ENCODE measurements around the gene MAN1C1.

MAN1C1 gene

DNA sequence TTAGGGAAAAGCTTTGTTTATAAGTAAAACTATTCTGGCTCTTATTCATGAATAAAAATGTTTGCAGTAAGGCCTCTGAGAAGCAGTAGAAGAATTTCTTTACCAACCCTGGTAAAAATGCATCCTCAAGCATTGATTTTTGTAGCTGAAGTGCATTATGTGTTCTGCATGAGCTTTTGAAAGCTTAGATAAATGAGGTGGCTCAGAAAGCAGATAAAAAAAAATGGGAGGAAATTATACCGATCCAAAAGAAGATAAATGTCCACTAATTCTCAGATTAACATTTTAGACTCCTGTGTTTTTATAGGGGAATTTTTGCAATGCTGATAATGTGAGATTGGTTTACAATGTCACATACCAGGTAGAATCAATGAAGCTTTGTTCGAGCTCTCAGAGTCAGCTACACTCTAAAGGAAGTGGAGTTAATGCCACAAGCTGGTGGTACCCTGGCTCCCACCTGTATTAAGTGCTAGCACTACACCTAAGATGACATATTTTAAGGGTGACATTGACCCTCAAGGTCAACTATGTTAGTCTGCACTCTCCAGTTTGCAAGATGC lies 97.9 kb downstream of the MAN1C1 start:
- in situ Hi-C loops (cut with HindIII; ENCODE audit: low pct_ligation_motif_present, low pct_unique_long_range_greater_than_20kb, low sequenced_read_pairs), result no loop called here
- no peak for DNase-seq

DNA sequence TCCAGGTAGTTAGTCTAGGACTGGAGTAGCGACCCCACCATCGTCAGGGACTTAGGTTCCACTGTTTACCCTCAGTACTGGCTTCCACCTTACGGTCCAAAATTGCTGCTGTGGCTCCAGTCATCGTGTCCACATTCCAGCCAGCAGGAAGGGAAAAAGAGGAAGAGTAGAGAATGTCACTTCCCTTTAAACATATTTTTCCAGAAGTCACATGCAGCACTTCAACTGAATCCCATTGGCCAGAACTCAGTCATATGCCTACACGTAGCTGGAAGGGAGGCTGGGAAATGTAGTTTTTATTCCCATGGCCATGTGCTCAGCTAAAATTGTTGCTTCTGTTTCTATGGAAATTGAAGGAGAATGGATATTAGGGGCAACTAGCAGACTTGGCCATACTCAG lies 99.3 kb downstream of the MAN1C1 start:
- in situ Hi-C loops (cut with HindIII; ENCODE audit: low pct_ligation_motif_present, low pct_unique_long_range_greater_than_20kb, low sequenced_read_pairs), result no loop called here
- DNase-seq, result no peak

DNA sequence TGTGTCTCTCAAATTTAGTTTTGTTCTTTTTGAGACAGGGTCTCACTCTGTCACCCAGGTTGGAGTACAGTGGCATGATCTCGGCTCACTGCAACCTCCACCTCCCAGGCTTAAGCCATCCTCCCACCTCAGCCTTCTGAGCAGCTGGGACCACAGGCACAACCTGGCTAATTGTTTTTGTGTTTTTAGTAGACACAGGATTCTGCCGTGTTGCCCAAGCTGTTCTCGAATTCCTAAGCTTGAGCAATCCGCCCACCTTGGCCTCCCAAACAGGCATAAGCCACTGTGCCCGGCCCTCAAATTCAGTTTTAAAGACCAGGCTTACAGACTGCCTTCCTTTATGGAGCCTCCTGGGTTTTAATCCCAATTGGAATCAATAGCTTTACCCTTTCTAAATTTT lies 99.7 kb downstream of the MAN1C1 start:
- in situ Hi-C loops (cut with HindIII; ENCODE audit: low pct_ligation_motif_present, low pct_unique_long_range_greater_than_20kb, low sequenced_read_pairs), result no loop called here
- no peak for DNase-seq

DNA sequence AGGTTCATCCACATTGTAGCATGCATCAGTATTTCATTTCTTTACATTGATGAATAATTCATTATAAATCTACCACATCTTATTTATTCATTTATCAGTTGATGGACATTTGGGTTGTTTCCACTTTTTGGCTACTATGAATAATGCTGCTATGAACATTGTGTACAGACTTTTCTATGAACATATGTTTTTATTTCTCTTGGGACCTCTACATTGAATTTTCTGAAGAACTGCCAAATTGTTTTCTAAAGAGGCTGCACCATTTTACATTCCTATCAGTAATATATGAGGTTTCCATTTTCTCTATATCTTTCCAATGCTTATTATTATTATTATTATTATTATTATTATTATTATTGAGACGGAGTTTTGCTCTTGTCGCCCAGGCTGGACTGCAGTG lies 102.1 kb downstream of the MAN1C1 start:
- no peak for DNase-seq
- in situ Hi-C loops (cut with HindIII; ENCODE audit: low pct_ligation_motif_present, low pct_unique_long_range_greater_than_20kb, low sequenced_read_pairs), result no loop called here

DNA sequence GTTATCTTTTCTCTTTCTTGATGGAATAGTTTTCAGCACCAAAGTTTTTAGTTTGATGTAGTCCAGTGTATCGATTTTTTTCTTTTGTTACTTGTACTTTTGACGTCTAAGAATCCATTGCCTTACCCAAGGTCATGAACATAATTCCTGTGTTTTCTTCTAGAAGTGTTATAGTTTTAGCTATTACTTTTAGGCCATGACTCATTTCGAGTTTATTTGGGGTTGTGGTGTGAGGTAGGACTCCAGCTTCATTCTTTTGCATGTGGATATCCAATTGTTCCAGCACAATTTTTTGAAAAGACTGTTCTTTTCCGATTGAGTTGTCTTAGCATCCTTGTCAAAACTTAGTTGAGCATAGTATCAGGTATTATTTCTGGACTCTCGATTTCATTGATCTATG lies 104.0 kb downstream of the MAN1C1 start:
- in situ Hi-C loops (cut with HindIII; ENCODE audit: low pct_ligation_motif_present, low pct_unique_long_range_greater_than_20kb, low sequenced_read_pairs), result no loop called here
- DNase-seq, result no peak

DNA sequence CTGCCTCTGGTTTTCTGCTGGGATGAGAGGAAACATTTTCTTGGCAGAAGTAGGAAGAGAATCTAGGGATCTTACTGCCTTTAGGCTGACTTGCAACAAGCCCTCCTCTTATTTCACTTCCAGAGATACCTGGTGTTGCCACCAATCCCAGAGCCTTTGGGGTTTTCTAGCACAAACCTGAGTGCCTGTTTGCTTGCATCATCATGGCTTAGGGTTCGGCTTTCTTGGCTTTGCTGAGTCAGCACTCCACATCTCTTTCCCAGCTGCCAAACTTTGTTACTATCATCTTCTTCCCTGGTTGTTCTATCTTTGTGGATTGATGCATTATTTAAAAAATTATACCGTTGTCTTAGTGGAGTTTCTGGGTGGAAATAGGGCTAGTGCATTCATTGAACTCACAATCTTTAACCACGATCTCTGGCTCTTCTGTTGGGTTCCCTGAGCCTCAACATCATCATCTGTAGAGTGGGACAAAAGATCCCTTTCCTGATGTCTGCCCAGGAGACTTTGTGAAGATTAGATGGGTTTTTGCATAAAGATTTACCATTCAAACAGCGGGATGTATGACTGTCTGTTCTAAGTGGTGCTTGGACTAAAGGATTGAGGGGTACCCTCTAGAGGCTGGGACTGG lies 106.8 kb downstream of the MAN1C1 start:
- in situ Hi-C loops (cut with HindIII; ENCODE audit: low pct_ligation_motif_present, low pct_unique_long_range_greater_than_20kb, low sequenced_read_pairs), result no loop called here
- no peak for DNase-seq

DNA sequence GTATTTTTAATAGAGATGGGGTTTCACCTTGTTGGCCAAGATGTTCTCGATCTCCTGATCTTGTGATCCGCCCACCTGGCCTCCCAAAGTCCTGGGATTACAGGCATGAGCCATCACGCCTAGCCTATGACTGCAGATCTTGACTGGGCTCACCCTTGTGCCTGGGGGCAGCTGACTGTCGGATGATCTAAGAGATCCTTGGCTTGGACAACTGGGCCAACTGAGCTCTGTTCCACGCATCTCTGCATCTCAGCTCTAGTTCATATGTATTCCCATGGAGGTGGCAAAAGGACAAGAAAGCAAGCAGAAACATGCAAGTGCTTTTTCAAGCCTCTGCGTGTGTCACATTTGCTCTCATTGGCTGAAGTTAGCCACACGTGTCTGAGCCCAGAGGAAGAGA lies 107.6 kb downstream of the MAN1C1 start:
- DNase-seq, result no peak
- in situ Hi-C loops (cut with HindIII; ENCODE audit: low pct_ligation_motif_present, low pct_unique_long_range_greater_than_20kb, low sequenced_read_pairs), result no loop called here

DNA sequence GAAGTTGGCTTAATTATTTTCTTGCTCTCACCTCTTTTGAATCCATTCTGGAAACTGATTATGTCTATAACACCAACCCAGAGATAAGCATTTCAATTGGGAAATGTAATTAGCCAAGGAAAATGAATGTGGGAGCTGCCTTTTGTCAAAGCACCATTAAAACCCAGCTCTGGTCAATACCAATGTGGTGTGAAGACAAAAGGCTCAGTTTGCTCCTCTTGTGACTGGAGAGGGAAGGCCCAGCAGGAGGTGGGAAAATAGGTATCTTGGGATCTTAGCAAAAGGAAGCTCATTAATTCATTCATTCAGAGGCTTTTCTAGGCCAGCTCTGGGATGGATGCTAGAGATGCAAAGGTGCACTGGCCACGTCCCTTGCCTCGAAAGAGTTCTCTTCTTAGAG lies 108.4 kb downstream of the MAN1C1 start:
- DNase-seq, result no peak
- in situ Hi-C loops (cut with HindIII; ENCODE audit: low pct_ligation_motif_present, low pct_unique_long_range_greater_than_20kb, low sequenced_read_pairs), result no loop called here

DNA sequence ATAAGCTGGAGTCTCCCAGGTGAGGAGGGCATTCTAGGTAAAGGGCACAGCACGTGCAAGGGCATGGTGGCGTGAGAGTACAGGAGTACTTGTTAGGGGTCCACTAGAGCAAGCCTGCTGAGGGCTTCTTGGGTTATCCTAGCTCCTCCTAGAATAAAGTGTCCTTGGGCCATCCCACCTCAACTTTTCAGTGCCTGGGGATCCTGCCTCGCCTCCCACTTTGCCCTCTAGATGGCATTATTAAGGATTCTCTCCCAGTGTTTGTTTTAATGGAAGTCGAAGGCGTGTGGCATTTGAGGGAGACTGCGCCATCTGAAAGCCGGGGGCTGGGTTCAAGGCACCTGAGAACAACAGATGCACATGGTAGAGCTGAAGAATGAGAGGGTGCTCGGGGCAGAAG lies 108.9 kb downstream of the MAN1C1 start:
- in situ Hi-C loops (cut with HindIII; ENCODE audit: low pct_ligation_motif_present, low pct_unique_long_range_greater_than_20kb, low sequenced_read_pairs), result no loop called here

DNA sequence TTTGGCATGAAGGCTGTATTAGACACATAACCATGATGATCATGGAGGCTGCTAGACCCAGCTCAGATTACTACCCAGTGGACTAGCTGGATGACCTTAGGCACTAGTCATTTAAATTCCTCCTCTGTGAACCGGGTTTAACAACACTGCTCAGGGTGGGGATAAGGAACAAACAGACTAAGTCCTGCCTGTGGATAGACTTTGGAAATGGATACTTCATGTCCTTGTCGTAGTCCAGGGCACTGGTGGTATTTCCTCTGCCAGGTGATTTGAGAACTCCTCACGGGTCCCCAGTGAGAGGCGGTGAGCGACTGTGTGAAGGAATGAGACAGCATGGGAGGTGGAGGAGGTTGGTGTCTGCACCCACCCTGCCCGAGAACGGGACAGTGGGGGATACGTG lies 110.5 kb downstream of the MAN1C1 start:
- DNase-seq, result no peak
- in situ Hi-C loops (cut with HindIII; ENCODE audit: low pct_ligation_motif_present, low pct_unique_long_range_greater_than_20kb, low sequenced_read_pairs), result no loop called here

More for the DNA sequence above, 108.9 kb downstream of the MAN1C1 start:
- DNase-seq, result peak; percentile 9

DNA sequence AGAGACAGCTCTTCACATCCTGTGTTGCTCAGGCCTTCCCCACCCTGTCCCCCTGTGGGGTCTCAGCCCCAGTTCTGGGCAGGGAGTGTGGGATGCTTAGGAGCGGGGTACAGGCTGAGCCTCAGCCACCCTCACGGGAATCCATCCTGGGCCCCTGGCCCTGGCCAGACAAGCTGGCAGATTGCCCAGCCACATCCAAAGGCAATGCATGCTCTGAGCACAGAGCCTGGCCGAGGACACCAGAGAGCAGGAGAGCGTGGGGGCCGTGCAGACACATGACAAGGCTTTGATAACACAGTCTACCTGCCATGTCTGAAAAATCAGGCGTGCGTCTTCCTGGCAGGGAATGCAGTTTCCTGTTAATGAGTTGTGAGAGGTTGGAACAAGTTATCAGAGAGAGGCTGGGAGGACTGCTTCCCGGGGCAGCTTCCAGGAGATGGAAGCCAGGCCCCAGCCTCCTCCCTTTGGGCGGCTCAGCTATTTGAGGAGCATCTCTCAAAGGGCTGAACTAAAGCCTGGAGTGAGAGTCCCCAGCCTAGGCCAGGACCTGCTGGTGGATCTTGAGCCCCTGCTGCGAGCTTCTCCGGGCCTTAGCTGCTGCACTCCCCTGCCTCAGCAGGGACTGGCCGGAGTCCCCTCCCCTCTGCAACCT lies 111.2 kb downstream of the MAN1C1 start:
- DNase-seq, result peak; percentile 28
- in situ Hi-C loops (cut with HindIII; ENCODE audit: low pct_ligation_motif_present, low pct_unique_long_range_greater_than_20kb, low sequenced_read_pairs), result no loop called here

DNA sequence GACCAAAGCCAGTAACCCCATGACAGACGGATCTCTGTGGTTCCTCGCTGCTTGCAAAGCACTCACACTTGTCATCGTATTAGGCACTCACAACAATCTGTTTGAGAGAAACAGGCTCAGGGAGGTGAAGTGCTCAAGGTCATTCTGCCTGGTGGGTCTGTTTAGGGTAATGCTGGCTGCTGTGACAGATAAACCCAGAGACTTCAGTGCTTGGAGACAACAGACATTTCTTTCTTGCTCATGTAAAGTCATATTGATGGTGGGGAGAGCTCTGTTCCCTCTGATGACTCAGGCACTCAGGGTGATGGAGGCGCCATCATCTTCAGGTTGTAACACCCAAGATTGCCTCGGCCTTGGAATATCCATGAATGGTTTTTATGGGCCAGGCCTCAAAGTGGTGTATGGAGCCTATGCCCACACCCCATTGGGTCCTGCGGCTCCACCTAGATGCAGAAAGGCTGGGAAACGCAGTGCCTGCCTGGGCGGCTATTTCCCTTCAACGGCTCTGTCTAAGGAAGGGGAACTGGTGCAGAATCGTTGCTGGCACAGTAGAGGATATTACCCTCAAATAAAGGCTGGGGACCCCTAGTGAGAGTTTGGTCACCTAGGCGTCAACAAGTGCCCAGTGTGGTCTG lies 111.8 kb downstream of the MAN1C1 start:
- in situ Hi-C loops (cut with HindIII; ENCODE audit: low pct_ligation_motif_present, low pct_unique_long_range_greater_than_20kb, low sequenced_read_pairs), result no loop called here
- DNase-seq, result no peak

DNA sequence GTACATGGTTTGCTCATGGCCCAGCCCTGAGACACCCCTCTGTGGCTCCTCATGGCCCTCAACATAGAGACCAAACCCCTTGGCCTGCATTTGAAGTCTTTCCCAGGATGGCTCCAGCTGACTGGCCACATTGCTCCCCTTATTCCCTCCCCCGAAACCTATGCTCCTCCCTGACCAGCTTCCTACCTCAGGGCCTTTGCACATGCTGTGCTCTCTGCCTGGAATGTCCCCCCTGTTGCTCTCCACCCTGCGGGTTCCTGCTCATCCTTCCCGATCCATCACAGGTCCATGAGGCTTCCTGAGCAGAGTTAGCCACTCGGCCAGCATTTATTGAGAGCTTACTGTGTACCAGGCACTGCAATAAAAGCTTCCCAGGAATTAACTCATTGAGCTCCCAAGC lies 112.5 kb downstream of the MAN1C1 start:
- DNase-seq, result no peak
- in situ Hi-C loops (cut with HindIII; ENCODE audit: low pct_ligation_motif_present, low pct_unique_long_range_greater_than_20kb, low sequenced_read_pairs), result no loop called here

DNA sequence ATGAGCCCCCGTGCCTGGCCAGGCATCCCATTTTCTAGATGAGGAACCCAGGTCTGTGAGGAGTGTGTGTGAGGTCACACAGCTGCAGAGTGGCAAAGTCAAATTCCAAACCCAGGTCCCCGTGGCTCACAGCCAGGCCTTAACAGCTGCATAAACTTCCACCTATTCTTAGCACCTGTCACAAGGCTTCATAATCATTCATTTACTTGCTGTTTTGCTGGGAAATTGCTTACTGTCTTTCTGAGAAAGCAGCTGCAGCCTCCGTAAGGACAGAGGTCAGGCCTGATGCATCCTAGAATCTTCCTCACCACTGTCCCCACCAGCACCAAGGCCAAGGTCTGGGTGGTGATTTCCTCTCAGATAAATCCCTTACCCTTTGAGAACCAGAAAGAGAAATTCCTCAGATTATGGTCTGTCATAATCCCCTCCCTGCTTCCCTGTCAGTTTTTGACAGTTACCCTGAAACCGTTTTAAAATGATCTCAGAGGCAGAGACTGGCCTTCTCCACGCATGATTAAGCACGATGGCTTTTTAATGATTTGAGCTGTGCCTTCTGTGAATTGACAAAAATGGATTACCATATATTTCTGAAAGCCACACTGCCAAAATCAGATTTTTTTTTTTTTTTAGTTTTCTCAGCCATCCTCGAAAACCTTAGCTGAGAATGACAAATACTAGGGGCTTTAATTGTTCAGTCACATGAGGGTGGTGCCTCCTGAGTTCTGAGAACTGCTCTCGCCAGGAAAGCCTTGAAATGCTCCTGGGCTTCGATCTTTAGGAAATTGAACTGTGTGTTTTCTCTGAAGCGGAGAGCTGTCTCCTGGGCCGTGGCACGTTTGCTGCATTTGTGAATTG lies 113.4 kb downstream of the MAN1C1 start:
- in situ Hi-C loops (cut with HindIII; ENCODE audit: low pct_ligation_motif_present, low pct_unique_long_range_greater_than_20kb, low sequenced_read_pairs), result no loop called here
- no peak for DNase-seq

DNA sequence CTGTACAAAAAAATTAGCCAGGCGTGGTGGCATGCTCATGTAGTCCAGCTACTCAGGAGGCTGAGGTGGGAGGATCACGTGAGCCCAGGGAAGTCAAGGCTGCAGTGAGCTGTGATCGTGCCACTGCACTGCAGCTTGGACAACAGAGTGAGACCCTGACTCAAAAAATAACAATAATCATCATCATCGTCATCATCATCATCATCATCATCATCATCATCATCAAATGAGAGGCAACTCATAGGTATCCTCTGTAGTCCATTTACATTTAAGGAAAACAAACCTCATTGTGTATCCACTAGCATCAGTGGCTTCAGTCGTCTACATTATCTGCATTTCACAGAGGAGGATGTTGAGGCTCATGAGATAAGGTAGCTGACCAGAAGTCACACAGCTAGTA lies 114.6 kb downstream of the MAN1C1 start:
- in situ Hi-C loops (cut with HindIII; ENCODE audit: low pct_ligation_motif_present, low pct_unique_long_range_greater_than_20kb, low sequenced_read_pairs), result no loop called here

DNA sequence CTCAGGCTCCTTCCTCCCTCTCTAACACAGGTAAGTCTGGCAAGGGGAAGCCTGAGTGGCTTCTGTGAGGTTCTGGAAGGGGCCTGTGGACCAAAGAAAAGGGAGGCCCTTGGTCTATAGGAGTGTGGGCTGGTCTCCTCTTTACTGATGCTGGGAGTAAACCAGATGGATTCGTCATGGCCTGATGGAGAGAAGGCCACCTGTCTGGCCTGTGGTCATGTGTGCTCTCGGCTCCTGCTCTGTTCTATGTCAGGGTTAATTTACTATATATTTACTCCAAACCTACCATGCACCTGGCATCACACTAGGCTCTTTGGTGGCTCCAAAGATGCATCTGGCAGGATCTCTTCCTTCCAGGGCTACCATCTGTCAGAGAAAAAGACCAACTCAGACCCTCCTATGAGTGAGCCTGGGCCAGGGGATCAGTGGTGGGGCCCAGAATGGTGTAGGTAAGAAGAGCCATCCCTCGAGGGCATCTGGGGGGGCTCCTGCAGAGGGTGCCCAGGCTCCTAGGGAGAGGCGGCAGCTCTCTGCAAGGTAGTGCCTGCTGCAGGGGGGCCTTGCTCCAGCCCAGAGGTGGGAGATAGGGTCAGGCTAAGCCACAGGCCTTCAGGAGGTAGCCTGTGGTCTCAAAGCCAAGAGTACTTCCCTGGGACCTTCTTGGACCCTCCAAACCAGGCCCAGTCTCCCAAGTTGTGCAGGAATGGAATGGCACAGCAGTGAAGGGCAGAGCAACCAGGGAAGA lies 115.2 kb downstream of the MAN1C1 start:
- no peak for DNase-seq
- in situ Hi-C loops (cut with HindIII; ENCODE audit: low pct_ligation_motif_present, low pct_unique_long_range_greater_than_20kb, low sequenced_read_pairs), result no loop called here

More for the DNA sequence above, 114.6 kb downstream of the MAN1C1 start:
- DNase-seq, result no peak

DNA sequence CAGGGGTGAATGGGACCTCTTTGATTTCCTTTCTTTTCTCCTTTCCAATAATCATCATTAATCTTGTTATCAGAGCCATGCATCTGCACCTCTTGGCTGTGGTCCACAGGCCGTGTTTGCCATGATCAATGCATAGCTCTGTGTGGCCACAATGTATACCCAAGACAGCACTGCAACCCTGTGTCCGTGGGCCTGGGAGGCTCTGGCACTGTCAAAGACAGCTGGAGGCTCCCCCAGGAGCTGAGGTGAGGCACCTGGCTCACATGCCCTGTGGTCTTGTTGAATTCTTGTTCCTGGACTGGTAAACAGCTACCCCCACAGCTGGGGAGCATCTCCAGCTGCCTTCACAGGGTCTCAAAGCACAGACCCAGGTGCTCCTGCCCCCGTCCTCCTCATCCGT lies 116.2 kb downstream of the MAN1C1 start:
- in situ Hi-C loops (cut with HindIII; ENCODE audit: low pct_ligation_motif_present, low pct_unique_long_range_greater_than_20kb, low sequenced_read_pairs), result no loop called here
- DNase-seq, result no peak

DNA sequence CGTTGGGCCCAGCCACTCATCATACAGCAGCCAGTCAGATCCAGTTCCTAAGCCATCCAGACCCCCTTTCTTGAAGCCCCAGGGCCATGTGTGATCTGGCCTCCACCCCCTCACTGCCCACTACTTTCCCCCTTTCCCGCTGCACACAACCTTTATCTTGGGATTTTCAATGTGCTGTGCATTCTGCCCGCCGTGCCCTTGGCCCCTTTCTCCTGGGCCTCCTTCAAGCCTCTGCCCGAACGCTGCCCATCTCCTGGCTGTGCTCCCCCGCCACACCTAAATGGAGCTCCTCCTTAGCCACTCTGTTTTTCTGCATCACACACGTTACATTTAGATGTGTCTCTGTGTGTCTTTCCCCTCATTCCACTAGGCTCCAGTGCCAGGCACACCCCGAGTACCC lies 116.7 kb downstream of the MAN1C1 start:
- no peak for DNase-seq
- in situ Hi-C loops (cut with HindIII; ENCODE audit: low pct_ligation_motif_present, low pct_unique_long_range_greater_than_20kb, low sequenced_read_pairs), result no loop called here
